Hepatocyte (in vitro differentiated cells): ENCODE measurements around the gene ING4.

ENCODE experiments used
- CTCF ChIP-seq: fragments of 200-600 bp; sonication (generic); IDR thresholded peaks from 2 replicates; pipeline ENCODE4 v1.5.1; 2016; ENCODE audit warnings: antibody characterized with exemption, mild to moderate bottlenecking; ENCODE audit not compliant: poor library complexity
- EZH2 ChIP-seq: fragments of 200-600 bp; sonication (generic); IDR thresholded peaks from 2 replicates; pipeline ENCODE4 v1.6.1; 2016; ENCODE audit warnings: antibody characterized with exemption, mild to moderate bottlenecking, borderline replicate concordance
- EZH2phosphoT487 ChIP-seq: fragments of 200-600 bp; sonication (generic); IDR thresholded peaks from one replicate; pipeline ENCODE4 v1.6.1; 2018; ENCODE audit warnings: antibody characterized with exemption, mild to moderate bottlenecking, low read depth, moderate library complexity; ENCODE audit not compliant: unreplicated experiment, severe bottlenecking

GRCh38 chr12:6646276-6647082 is 16.4 kb downstream of the ING4 start:
- TF ChIP-seq EZH2: no peak
- no peak for TF ChIP-seq CTCF
- TF ChIP-seq EZH2phosphoT487: no peak
